B cell (primary cell): ENCODE results near the gene IL4R. TPM values are rescaled to one million over a fixed set of nuclear protein-coding genes. Genes with fewer than 3 reads are reported as not detected.

Source experiments
- ATAC-seq: fragments of 200-7000 bp; cut with Tn5 transposase; one replicate; pipeline ENCODE4 v1.10.0; 2021; ENCODE audit warnings: low read depth, mild to moderate bottlenecking, moderate number of reproducible peaks, moderate library complexity
- CTCF ChIA-PET: fragments of 350-600 bp; sonication (Branson Sonifier 250); formaldehyde crosslinking; loops from one replicate; lab custom pipeline; 2021; ENCODE audit warnings: antibody characterized with exemption, inconsistent platforms; lab: Charles Lee
- POLR2A ChIA-PET: fragments of 350-600 bp; sonication (Branson Sonifier 250); formaldehyde crosslinking; loops from one replicate; lab custom pipeline; 2021; ENCODE audit warnings: antibody characterized with exemption; lab: Charles Lee
- DNase-seq: peaks from one replicate; pipeline ENCODE4 v3.0.0; 2013
- H2AFZ ChIP-seq: 2 replicates; pipeline ENCODE4 v1.6.1; 2012; ENCODE audit warnings: mild to moderate bottlenecking, low read depth, low read length; ENCODE audit not compliant: insufficient read depth, poor library complexity, severe bottlenecking
- H3K27ac ChIP-seq, 2 donors: 1 replicate in 1 of 2; 2 replicates in 1 of 2; pipeline ENCODE4 v1.5.1; 2012 to 2013; ENCODE audit warnings: low read length in 2 of 2, mild to moderate bottlenecking in 2 of 2, moderate library complexity in 1 of 2
- H3K27me3 ChIP-seq, 4 experiments: fragments of 200-600 bp in 1 of 4; sonication (generic) in 1 of 4; replicated peaks in 1 of 4; 1 replicate in 2 of 4; 2 replicates in 2 of 4; pipeline versions ENCODE4 v1.6.1 to v1.7.0; 2013 to 2016; ENCODE audit warnings: low read length in 3 of 4, mild to moderate bottlenecking in 2 of 4, mixed read lengths in 1 of 4, moderate library complexity in 1 of 4; ENCODE audit not compliant: insufficient read depth in 4 of 4, control insufficient read depth in 3 of 4; ENCODE audit errors: control extremely low read depth in 1 of 4
- H3K36me3 ChIP-seq, 2 experiments: replicated peaks in 1 of 2; 1 replicate in 1 of 2; 2 replicates in 1 of 2; pipeline versions ENCODE4 v1.6.1 to v1.7.1; 2013; ENCODE audit warnings: low read length in 1 of 2; ENCODE audit not compliant: insufficient read depth in 2 of 2, control insufficient read depth in 1 of 2; ENCODE audit errors: control extremely low read depth in 1 of 2, extremely low read depth in 1 of 2
- H3K4me1 ChIP-seq, 2 donors: fragments of 200-600 bp in 1 of 2; sonication (generic) in 1 of 2; 1 replicate in 1 of 2; 2 replicates in 1 of 2; pipeline versions ENCODE4 v1.5.1 to v1.6.1; 2013 to 2017; ENCODE audit warnings: low read length in 2 of 2; ENCODE audit not compliant: control insufficient read depth in 2 of 2, insufficient read depth in 2 of 2
- H3K4me2 ChIP-seq: replicated peaks from 2 replicates; pipeline ENCODE3; 2012; ENCODE audit warnings: mild to moderate bottlenecking, low read depth, low read length; ENCODE audit not compliant: poor library complexity, severe bottlenecking
- H3K4me3 ChIP-seq, 5 experiments: fragments of 200-600 bp in 1 of 5; sonication (generic) in 1 of 5; 1 replicate in 3 of 5; 2 replicates in 2 of 5; pipeline versions ENCODE4 v1.5.1 to v1.7.0; 2011 to 2016; ENCODE audit warnings: low read length in 4 of 5, mild to moderate bottlenecking in 4 of 5, low read depth in 2 of 5, control low read depth in 1 of 5, moderate library complexity in 1 of 5; ENCODE audit not compliant: insufficient read depth in 1 of 5; ENCODE audit errors: control extremely low read depth in 1 of 5, extremely low read depth in 1 of 5
- H3K79me2 ChIP-seq: fragments of 200-600 bp; sonication (generic); one replicate; pipeline ENCODE4 v1.6.0; 2016; ENCODE audit warnings: low read length; ENCODE audit not compliant: control insufficient read depth, insufficient read depth
- H3K9ac ChIP-seq: fragments of 200-600 bp; sonication (generic); 2 replicates; pipeline ENCODE4 v1.6.1; 2017; ENCODE audit warnings: mild to moderate bottlenecking, low read length, moderate library complexity
- H3K9me3 ChIP-seq, 3 donors: one replicate each; pipeline versions ENCODE4 v1.6.1 to v1.7.1; 2013; ENCODE audit warnings: low read length in 2 of 3; ENCODE audit not compliant: control insufficient read depth in 2 of 3, insufficient read depth in 1 of 3; ENCODE audit errors: control extremely low read depth in 1 of 3
- H4K20me1 ChIP-seq: 2 replicates; pipeline ENCODE4 v1.6.0; 2012; ENCODE audit warnings: mild to moderate bottlenecking, low read length; ENCODE audit not compliant: insufficient read depth, control insufficient read depth, poor library complexity, severe bottlenecking
- H3K27ac Mint-ChIP-seq: one replicate; pipeline ENCODE4 v1.8.0; 2021; ENCODE audit warnings: mixed read lengths
- H3K27me3 Mint-ChIP-seq: one replicate; pipeline ENCODE4 v1.8.0; 2021; ENCODE audit warnings: mixed read lengths
- H3K4me1 Mint-ChIP-seq: one replicate; pipeline ENCODE4 v1.8.0; 2021; ENCODE audit warnings: mixed read lengths
- H3K4me3 Mint-ChIP-seq: one replicate; pipeline ENCODE4 v1.8.0; 2021; ENCODE audit warnings: mixed read lengths
- H3K9me3 Mint-ChIP-seq: one replicate; pipeline ENCODE4 v1.8.0; 2022; ENCODE audit warnings: mixed read lengths; ENCODE audit not compliant: insufficient read depth
- EZH2 ChIP-seq: IDR thresholded peaks from 2 replicates; pipeline ENCODE4 v1.6.1; 2012; ENCODE audit warnings: borderline replicate concordance, low read depth, mild to moderate bottlenecking, moderate library complexity, low read length; ENCODE audit not compliant: insufficient read depth, poor library complexity, severe bottlenecking
- WGBS: methylation state at CpG from one replicate; pipeline ENCODE4 v1.1.5; 2013; ENCODE audit warnings: missing lambda C conversion rate; ENCODE audit not compliant: insufficient coverage; 5-methylcytosine and 5-hydroxymethylcytosine counted together
- intact Hi-C: fragments of 100-400 bp; cut with micrococcal nuclease; formaldehyde crosslinking; loops from one replicate; pipeline ENCODE4 v1.10.0; 2022
- polyA plus RNA-seq: library from polyadenylated mRNA; depleted of rRNA; stranded (reverse); fragments of >200 nt; gene quantifications from 2 replicates; pipeline ENCODE4 v1.2.3, GENCODE V29; 2012
- total RNA-seq, 2 donors: library from RNA; stranded (reverse); fragments of 120-200 nt in 1 of 2; gene quantifications; 1 replicate in 1 of 2; 2 replicates in 1 of 2; pipeline versions ENCODE4 v1.2.3 to v1.2.4, GENCODE V29; 2013 to 2022
- TF ChIP-seq, protein P1 (sequence below): fragments of 200-600 bp; IDR thresholded peaks from one replicate; pipeline ENCODE4 v1.8.0; 2022; ENCODE audit warnings: antibody characterized with exemption, mild to moderate bottlenecking

Gene IL4R
- total and polyA plus RNA-seq, 2 donors (not counting 1 experiment from before 2014, with no cell fraction given), result 311 to 966 TPM

DNA sequence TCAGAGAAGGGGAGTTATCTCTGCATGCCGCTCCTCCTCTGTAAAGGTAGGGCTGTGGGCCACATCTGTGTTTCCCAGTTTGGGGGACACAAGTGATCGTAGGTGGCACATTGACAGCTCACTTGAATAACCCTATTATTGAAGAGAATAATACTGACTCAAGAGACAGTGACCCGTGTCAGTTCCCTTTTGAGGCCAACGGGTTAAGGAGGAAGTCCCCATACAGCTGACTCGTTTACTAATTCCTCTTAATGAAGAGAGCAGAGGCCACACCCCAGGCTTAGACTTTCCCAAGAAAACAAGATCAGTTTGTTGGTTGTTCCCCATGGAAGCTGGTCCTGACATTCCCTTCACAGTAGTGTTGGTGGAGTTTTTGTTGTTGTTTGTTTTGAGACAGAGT is 33.0 kb downstream of the IL4R start:
- TF ChIP-seq, protein P1, sequence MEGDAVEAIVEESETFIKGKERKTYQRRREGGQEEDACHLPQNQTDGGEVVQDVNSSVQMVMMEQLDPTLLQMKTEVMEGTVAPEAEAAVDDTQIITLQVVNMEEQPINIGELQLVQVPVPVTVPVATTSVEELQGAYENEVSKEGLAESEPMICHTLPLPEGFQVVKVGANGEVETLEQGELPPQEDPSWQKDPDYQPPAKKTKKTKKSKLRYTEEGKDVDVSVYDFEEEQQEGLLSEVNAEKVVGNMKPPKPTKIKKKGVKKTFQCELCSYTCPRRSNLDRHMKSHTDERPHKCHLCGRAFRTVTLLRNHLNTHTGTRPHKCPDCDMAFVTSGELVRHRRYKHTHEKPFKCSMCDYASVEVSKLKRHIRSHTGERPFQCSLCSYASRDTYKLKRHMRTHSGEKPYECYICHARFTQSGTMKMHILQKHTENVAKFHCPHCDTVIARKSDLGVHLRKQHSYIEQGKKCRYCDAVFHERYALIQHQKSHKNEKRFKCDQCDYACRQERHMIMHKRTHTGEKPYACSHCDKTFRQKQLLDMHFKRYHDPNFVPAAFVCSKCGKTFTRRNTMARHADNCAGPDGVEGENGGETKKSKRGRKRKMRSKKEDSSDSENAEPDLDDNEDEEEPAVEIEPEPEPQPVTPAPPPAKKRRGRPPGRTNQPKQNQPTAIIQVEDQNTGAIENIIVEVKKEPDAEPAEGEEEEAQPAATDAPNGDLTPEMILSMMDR, result no peak
- no peak for TF ChIP-seq EZH2
- peak overlapping the region; percentile 89 for H3K27ac Mint-ChIP-seq
- no peaks in the 10 kb centered on the region for H3K9me3 Mint-ChIP-seq
- H3K4me3 Mint-ChIP-seq, result peak overlapping the region; percentile 54
- Histone ChIP-seq H3K27ac (peak overlapping the region; percentile 39 to 79), H3K36me3 (peaks cover 17 to 97% of the 10 kb centered on the region in 2 experiments), H3K27me3 (no peaks in the 10 kb centered on the region), H3K79me2 (peaks cover 73% of the 10 kb centered on the region), H3K4me2 (peak overlapping the region; percentile 41), H3K9ac (no peak overlapping the region), H3K4me1 (peaks cover 21 to 31% of the 10 kb centered on the region in 2 donors), H3K9me3 (peaks cover 0 to 10% (median 1%) of the 10 kb centered on the region in 3 donors), H2AFZ (no peak overlapping the region), H4K20me1 (peaks cover 96% of the 10 kb centered on the region), H3K4me3 (no peak overlapping the region)
- ChIA-PET POLR2A (interaction anchor here (0.7 kb wide), 1 partner anchor 88 kb away, joined by 3 read pairs; no protein-coding TSS in a partner anchor), CTCF (interaction anchor here (1.0 to 3.7 kb wide), 9 partner anchors 9 to 124 kb away, joined by 3 to 11 read pairs (median 4); no protein-coding TSS in a partner anchor)
- H3K4me1 Mint-ChIP-seq, result peaks cover 33% of the 10 kb centered on the region
- no CpG with 5 or more reads among the region's 5 CpGs for WGBS
- ATAC-seq (peak; percentile 76), DNase-seq (peak; percentile 52)
- intact Hi-C loops, result no loop called here
- H3K27me3 Mint-ChIP-seq, result no peaks in the 10 kb centered on the region

DNA sequence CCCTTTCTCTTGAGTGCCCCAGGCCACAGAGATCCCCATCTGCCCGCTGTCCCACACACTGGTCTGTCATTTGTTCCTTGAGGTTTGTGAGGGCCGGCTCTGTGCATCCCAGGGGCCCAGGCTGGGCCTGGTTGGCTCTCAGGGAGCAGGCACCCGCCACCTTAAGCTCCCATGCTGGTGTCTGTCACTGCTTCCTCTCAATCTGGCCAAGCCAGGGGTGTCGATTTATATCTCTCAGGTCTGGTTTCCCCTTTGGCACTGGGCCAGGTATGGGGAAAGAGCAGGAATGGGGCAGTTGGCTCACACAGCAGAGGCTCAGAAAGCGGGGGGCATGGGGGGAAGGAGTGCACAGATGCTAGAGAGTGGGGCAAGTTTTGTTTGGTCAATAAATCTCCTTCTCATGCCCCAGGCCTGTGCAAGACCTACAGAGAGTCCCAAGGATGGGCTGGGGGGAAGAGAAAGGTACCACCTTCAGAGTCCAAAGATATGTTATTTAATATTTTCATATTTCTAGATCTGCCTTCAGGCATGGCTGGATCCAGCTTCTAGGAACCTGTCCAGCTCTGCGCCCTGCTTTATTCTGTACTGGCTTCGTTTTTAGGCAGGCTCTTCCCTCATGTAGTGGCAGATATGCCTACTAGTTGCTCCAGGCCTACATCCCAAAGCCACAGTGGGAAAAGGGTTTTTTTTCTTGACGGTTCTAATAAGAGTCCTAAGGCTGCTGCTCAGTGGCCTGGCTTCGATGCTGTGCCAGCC is 34.3 kb downstream of the IL4R start:
- POLR2A ChIA-PET, result no interaction called here
- ATAC-seq (no peak), DNase-seq (no peak)
- 69% methylated on average over 6 of the region's 9 CpGs for WGBS
- Histone ChIP-seq H3K36me3 (peaks cover 20 to 97% of the 10 kb centered on the region in 2 experiments), H2AFZ (no peak overlapping the region), H3K4me1 (peaks cover 21 to 30% of the 10 kb centered on the region in 2 donors), H3K27ac (peak overlapping the region in 1 of 2 donors; percentile 79), H3K27me3 (no peaks in the 10 kb centered on the region), H3K9ac (no peak overlapping the region), H4K20me1 (peaks cover 96% of the 10 kb centered on the region), H3K79me2 (peaks cover 60% of the 10 kb centered on the region), H3K9me3 (peaks cover 0 to 10% (median 1%) of the 10 kb centered on the region in 3 donors), H3K4me2 (no peak overlapping the region), H3K4me3 (no peak overlapping the region)
- Mint-ChIP-seq H3K4me1 (peaks cover 24% of the 10 kb centered on the region), H3K27ac (peak overlapping the region; percentile 68), H3K4me3 (no peak overlapping the region), H3K27me3 (no peaks in the 10 kb centered on the region), H3K9me3 (no peaks in the 10 kb centered on the region)
- TF ChIP-seq, protein P1, result no peak
- TF ChIP-seq EZH2, result no peak
- intact Hi-C loops, result no loop called here
- CTCF ChIA-PET, result interaction anchor here (1.2 to 1.5 kb wide), 4 partner anchors 18 to 174 kb away, joined by 3 to 7 read pairs (median 6); no protein-coding TSS in a partner anchor
